ENCODE measurements around the gene SV2B. TPM values are rescaled to one million over a fixed set of nuclear protein-coding genes. Genes with fewer than 3 reads are reported as not detected.

The SV2B gene
- polyA plus RNA-seq, 2 of the 4 experiments (the other 2 are of a cell fraction): 0.05 TPM; not detected in 1

GRCh38 chr15:91140601-91141000 is 40.5 kb downstream of the SV2B start:
- Histone ChIP-seq H3K4me3 (no peak overlapping the region), H3K9me3 (peaks cover 6% of the 10 kb centered on the region; the same call in 1 of the 3 replicates), H3K27ac (no peak overlapping the region), H3K4me2 (no peak overlapping the region), H3K4me1 (no peaks in the 10 kb centered on the region)
- WGBS (ENCODE audit: missing lambda C conversion rate): 0% methylated on average over 1 of the region's 1 CpG
- DNase-seq (ENCODE audit: low read depth in 1 of 2, low spot score in 1 of 2) (no peak), FAIRE-seq (no peak), ATAC-seq (no peak)
- TF ChIP-seq CTCF (IDR thresholded peaks at IDR 0.05): no peak
- TF ChIP-seq NR3C1 (IDR thresholded peaks at IDR 0.05): no peak
- no peak for TF ChIP-seq E2F6 (IDR thresholded peaks at IDR 0.05; ENCODE audit: borderline replicate concordance, low read depth)
- no peak for TF ChIP-seq RFX5 (IDR thresholded peaks at IDR 0.05)
- TF ChIP-seq EP300 (IDR thresholded peaks at IDR 0.05): no peak
- TF ChIP-seq TP53 (CRISPR knock-in tag; IDR thresholded peaks at IDR 0.05): no peak
- no peak for TF ChIP-seq SREBF2 (IDR thresholded peaks at IDR 0.05)
- no peak for TF ChIP-seq CEBPB (IDR thresholded peaks at IDR 0.05)
- TF ChIP-seq ZFP36 (IDR thresholded peaks at IDR 0.05; ENCODE audit: borderline replicate concordance, partially characterized antibody): no peak
- no peak for TF ChIP-seq ATOH8 (CRISPR knock-in tag; IDR thresholded peaks at IDR 0.05; ENCODE audit: low read depth)
- no peak for TF ChIP-seq HOXA7 (CRISPR knock-in tag; IDR thresholded peaks at IDR 0.05)
- TF ChIP-seq HMGXB4 (CRISPR knock-in tag; IDR thresholded peaks at IDR 0.05; ENCODE audit: borderline replicate concordance): no peak
- no peak for TF ChIP-seq HOXB5 (CRISPR knock-in tag; IDR thresholded peaks at IDR 0.05)
- no peak for TF ChIP-seq ZC3H11A (IDR thresholded peaks at IDR 0.05)
- ChIA-PET CTCF (interaction anchor here (0.7 kb wide), 1 partner anchor 79 kb away, joined by 4 read pairs; no protein-coding TSS in a partner anchor), POLR2A (no interaction called here)

- FAIRE-seq (no peak), DNase-seq (ENCODE audit: low read depth in 1 of 2, low spot score in 1 of 2) (no peak), ATAC-seq (no peak)
- ChIA-PET POLR2A (no interaction called here), CTCF (interaction anchor here (0.7 to 1.4 kb wide), 2 partner anchors 78 to 85 kb away, joined by 4 read pairs; no protein-coding TSS in a partner anchor)
- H3K27ac ChIP-seq: no peak overlapping the region
- peaks cover 6% of the 10 kb centered on the region; the same call in 1 of the 3 replicates for H3K9me3 ChIP-seq
- TF ChIP-seq RNF2 (IDR thresholded peaks at IDR 0.05; ENCODE audit: borderline replicate concordance, low read depth) (no peak), POLR2AphosphoS2 (conservative IDR thresholded peaks at IDR 0.05; ENCODE audit: low read length) (no peak), FOSL2 (IDR thresholded peaks at IDR 0.05) (no peak), FOSL2 (CRISPR knock-in tag; IDR thresholded peaks at IDR 0.05) (no peak), RCOR1 (IDR thresholded peaks at IDR 0.05; ENCODE audit: low read depth, low read length) (no peak), KDM5A (IDR thresholded peaks at IDR 0.05) (no peak), CEBPB (IDR thresholded peaks at IDR 0.05) (no peak), HOXB13 (CRISPR knock-in tag; IDR thresholded peaks at IDR 0.05; ENCODE audit: low read depth) (no peak), ATOH8 (CRISPR knock-in tag; IDR thresholded peaks at IDR 0.05; ENCODE audit: low read depth) (no peak), TFCP2L1 (CRISPR knock-in tag; IDR thresholded peaks at IDR 0.05) (no peak), RFX5 (IDR thresholded peaks at IDR 0.05) (no peak)
- H3K4me1 ChIP-seq: no peaks in the 10 kb centered on the region
- no peak overlapping the region for H3K4me2 ChIP-seq
- H3K4me3 ChIP-seq: no peak overlapping the region
- 14% methylated on average over 4 of the region's 4 CpGs for WGBS (ENCODE audit: missing lambda C conversion rate)
Observed at GRCh38 chr15:91141097-91141496, 41.0 kb downstream of the SV2B start.
